Testis (tissue), 3 donors: ENCODE measurements around the gene PIP4K2B. TPM values are rescaled to one million over a fixed set of nuclear protein-coding genes. Genes with fewer than 3 reads are reported as not detected.

Experiments
- DNase-seq: peaks from one replicate; pipeline ENCODE4 v3.0.0-alpha.2; 2019
- H3K27ac ChIP-seq, 2 donors: fragments of 200-600 bp; sonication (generic); one replicate each; pipeline ENCODE4 v1.5.1; 2019
- H3K27me3 ChIP-seq: fragments of 200-600 bp; sonication (generic); one replicate; pipeline ENCODE4 v1.5.1; 2019
- H3K36me3 ChIP-seq: fragments of 200-600 bp; sonication (generic); one replicate; pipeline ENCODE4 v1.5.1; 2017; ENCODE audit warnings: low read depth; ENCODE audit errors: missing control alignments
- H3K4me1 ChIP-seq: fragments of 200-600 bp; sonication (generic); one replicate; pipeline ENCODE4 v1.5.1; 2019
- H3K4me3 ChIP-seq, 2 donors: fragments of 200-600 bp; sonication (generic); one replicate each; pipeline ENCODE4 v1.5.1; 2017 to 2019
- H3K9me3 ChIP-seq: fragments of 200-600 bp; sonication (generic); one replicate; pipeline ENCODE4 v1.5.1; 2017
- CTCF ChIP-seq, 3 experiments: fragments of 450-650 bp in 2 of 3; fragments of 200-600 bp in 1 of 3; sonication (generic) in 1 of 3; IDR thresholded peaks; one replicate each; pipeline ENCODE4 v1.5.1; 2016 to 2019; ENCODE audit warnings: antibody characterized with exemption in 3 of 3, mild to moderate bottlenecking in 2 of 3, moderate library complexity in 1 of 3
- POLR2A ChIP-seq: fragments of 450-650 bp; IDR thresholded peaks from one replicate; pipeline ENCODE4 v1.6.1; 2017; ENCODE audit warnings: antibody characterized with exemption, mild to moderate bottlenecking, moderate library complexity
- WGBS, 2 donors: methylation state at CpG; one replicate each; pipeline ENCODE4 v1.1.5; 2018; 5-methylcytosine and 5-hydroxymethylcytosine counted together
- intact Hi-C: fragments of 100-400 bp; cut with DNase I; formaldehyde crosslinking; loops from one replicate; pipeline ENCODE4 v1.15.1; 2023; ENCODE audit warnings: low total_unique reads
- polyA plus RNA-seq: library from polyadenylated mRNA; stranded (reverse); fragments of 350-450 nt; fragmentation: Illumina TruSeq; extraction: RNeasy Lipid Tissue Mini Kit (QIAGEN cat#74804); gene quantifications from one replicate; pipeline ENCODE4 v1.2.3, GENCODE V29; 2014; ENCODE audit warnings: low read depth, low replicate concordance; ENCODE audit not compliant: insufficient read depth
- total RNA-seq, 2 donors: library from RNA; depleted of rRNA; stranded (reverse); fragments of >200 nt; gene quantifications; one replicate each; pipeline ENCODE4 v1.2.3, GENCODE V29; 2016

The PIP4K2B gene
- total and polyA plus RNA-seq, 3 donors from 2014 or later, result 34.8 to 56.7 (median 47.2) TPM

GRCh38 chr17:38741921-38742410, 57.4 kb downstream of the PIP4K2B start:
- peaks cover 41% of the 10 kb centered on the region for H3K4me1 ChIP-seq
- no peak for DNase-seq
- 42 to 44% methylated on average over 6 to 7 of the region's 7 CpGs for WGBS, 2 donors
- H3K27me3 ChIP-seq, result no peaks in the 10 kb centered on the region
- H3K36me3 ChIP-seq, result no peaks in the 10 kb centered on the region
- TF ChIP-seq POLR2A (no peak), CTCF (IDR thresholded peaks at IDR 0.05) (no peak)
- no peaks in the 10 kb centered on the region for H3K9me3 ChIP-seq
- intact Hi-C loops, result no loop called here
- no peak overlapping the region for H3K4me3 ChIP-seq
- H3K27ac ChIP-seq, result peak overlapping the region in 1 of 2 donors; percentile 68

- H3K4me1 ChIP-seq, result peaks cover 36% of the 10 kb centered on the region
- TF ChIP-seq CTCF (IDR thresholded peaks at IDR 0.05), result no peak
- no peak for TF ChIP-seq POLR2A
- intact Hi-C loops, result no loop called here
- H3K27ac ChIP-seq, result peak overlapping the region in 1 of 2 donors; percentile 68
- H3K36me3 ChIP-seq, result no peaks in the 10 kb centered on the region
- no peaks in the 10 kb centered on the region for H3K9me3 ChIP-seq
- no peak overlapping the region for H3K4me3 ChIP-seq
- DNase-seq, result no peak
- whole genome bisulfite sequencing, 2 donors, result 65 to 82% methylated on average over 5 of the region's 5 CpGs
- no peaks in the 10 kb centered on the region for H3K27me3 ChIP-seq
Observed at GRCh38 chr17:38741461-38741860, 57.9 kb downstream of the PIP4K2B start.

GRCh38 chr17:38740806-38741205, 58.5 kb downstream of the PIP4K2B start:
- Histone ChIP-seq H3K27me3 (no peaks in the 10 kb centered on the region), H3K36me3 (no peaks in the 10 kb centered on the region), H3K4me1 (peaks cover 35% of the 10 kb centered on the region), H3K9me3 (no peaks in the 10 kb centered on the region), H3K4me3 (no peak overlapping the region), H3K27ac (no peak overlapping the region)
- WGBS, 2 donors, result 65 to 70% methylated on average over 4 of the region's 4 CpGs
- DNase-seq, result no peak
- intact Hi-C loops, result no loop called here
- no peak for TF ChIP-seq CTCF (IDR thresholded peaks at IDR 0.05)
- TF ChIP-seq POLR2A, result no peak

- intact Hi-C loops, result no loop called here
- H3K9me3 ChIP-seq, result no peaks in the 10 kb centered on the region
- no peak for TF ChIP-seq POLR2A
- 92 to 93% methylated on average over 9 to 19 of the region's 19 CpGs for WGBS, 2 donors
- no peaks in the 10 kb centered on the region for H3K27me3 ChIP-seq
- no peak overlapping the region for H3K4me3 ChIP-seq
- no peak overlapping the region for H3K27ac ChIP-seq
- DNase-seq, result no peak
- no peaks in the 10 kb centered on the region for H3K36me3 ChIP-seq
- H3K4me1 ChIP-seq, result peaks cover 36% of the 10 kb centered on the region
Observed at GRCh38 chr17:38740044-38740443, 59.3 kb downstream of the PIP4K2B start.

GRCh38 chr17:38739305-38739704, 60.1 kb downstream of the PIP4K2B start:
- H3K4me1 ChIP-seq, result peaks cover 44% of the 10 kb centered on the region
- H3K36me3 ChIP-seq, result no peaks in the 10 kb centered on the region
- no peak overlapping the region for H3K27ac ChIP-seq
- intact Hi-C loops, result no loop called here
- TF ChIP-seq CTCF (IDR thresholded peaks at IDR 0.05) (no peak), POLR2A (no peak)
- no peaks in the 10 kb centered on the region for H3K27me3 ChIP-seq
- no peak overlapping the region for H3K4me3 ChIP-seq
- DNase-seq, result no peak
- WGBS, 2 donors, result 66 to 91% methylated on average over 10 to 14 of the region's 14 CpGs
- H3K9me3 ChIP-seq, result no peaks in the 10 kb centered on the region
